Tibial nerve (tissue), 3 donors: ENCODE measurements around the gene TMEM140.

Experiments used
- POLR2A ChIP-seq, 2 donors: fragments of 450-650 bp; IDR thresholded peaks; one replicate each; pipeline ENCODE4 v1.6.1; 2017; ENCODE audit warnings: antibody characterized with exemption in 2 of 2, mild to moderate bottlenecking in 2 of 2, moderate library complexity in 2 of 2
- TF ChIP-seq, protein P1 (sequence below), 5 experiments: fragments of 200-600 bp in 3 of 5; fragments of 450-650 bp in 2 of 5; sonication (generic) in 3 of 5; IDR thresholded peaks; one replicate each; pipeline ENCODE4 v1.5.1; 2016 to 2019; ENCODE audit warnings: antibody characterized with exemption in 5 of 5, mild to moderate bottlenecking in 3 of 5, moderate library complexity in 2 of 5

DNA sequence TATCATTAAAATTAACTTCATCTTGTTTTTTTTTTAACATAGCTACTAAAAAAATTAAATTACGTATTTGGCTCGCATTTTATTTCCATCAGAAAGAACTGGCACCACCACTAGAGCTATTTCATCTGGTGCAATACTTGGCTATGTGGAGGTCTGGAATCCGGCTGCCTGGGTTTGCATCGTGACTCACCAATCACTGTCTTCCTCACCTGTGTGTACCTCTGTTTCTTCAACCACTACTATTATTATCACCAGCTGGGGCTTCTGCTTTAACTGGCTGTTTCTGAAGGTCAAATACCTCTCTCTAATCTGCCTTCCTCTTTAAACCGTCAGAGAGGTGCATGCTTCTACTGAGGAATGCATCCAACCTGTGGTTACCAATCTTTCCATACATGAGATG, 57.0 kb downstream of the TMEM140 start:
- no peak for TF ChIP-seq POLR2A (IDR thresholded peaks at IDR 0.05)
- TF ChIP-seq, protein P1, sequence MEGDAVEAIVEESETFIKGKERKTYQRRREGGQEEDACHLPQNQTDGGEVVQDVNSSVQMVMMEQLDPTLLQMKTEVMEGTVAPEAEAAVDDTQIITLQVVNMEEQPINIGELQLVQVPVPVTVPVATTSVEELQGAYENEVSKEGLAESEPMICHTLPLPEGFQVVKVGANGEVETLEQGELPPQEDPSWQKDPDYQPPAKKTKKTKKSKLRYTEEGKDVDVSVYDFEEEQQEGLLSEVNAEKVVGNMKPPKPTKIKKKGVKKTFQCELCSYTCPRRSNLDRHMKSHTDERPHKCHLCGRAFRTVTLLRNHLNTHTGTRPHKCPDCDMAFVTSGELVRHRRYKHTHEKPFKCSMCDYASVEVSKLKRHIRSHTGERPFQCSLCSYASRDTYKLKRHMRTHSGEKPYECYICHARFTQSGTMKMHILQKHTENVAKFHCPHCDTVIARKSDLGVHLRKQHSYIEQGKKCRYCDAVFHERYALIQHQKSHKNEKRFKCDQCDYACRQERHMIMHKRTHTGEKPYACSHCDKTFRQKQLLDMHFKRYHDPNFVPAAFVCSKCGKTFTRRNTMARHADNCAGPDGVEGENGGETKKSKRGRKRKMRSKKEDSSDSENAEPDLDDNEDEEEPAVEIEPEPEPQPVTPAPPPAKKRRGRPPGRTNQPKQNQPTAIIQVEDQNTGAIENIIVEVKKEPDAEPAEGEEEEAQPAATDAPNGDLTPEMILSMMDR (IDR thresholded peaks at IDR 0.05) = no peak
